Spleen (tissue), 7 donors: Measurements from ENCODE around the gene PRDM16.

Experiments
- CTCF ChIP-seq, 11 experiments: fragments of 200-600 bp in 7 of 11; fragments of 450-650 bp in 4 of 11; sonication (generic) in 4 of 11; IDR thresholded peaks in 8 of 11; conservative IDR thresholded peaks in 3 of 11; 1 replicate in 7 of 11; 2 replicates in 4 of 11; pipeline versions ENCODE4 v1.4.0 to v1.8.0; 2016 to 2021; ENCODE audit warnings: antibody characterized with exemption in 11 of 11, inconsistent platforms in 4 of 11, mild to moderate bottlenecking in 1 of 11
- POLR2A ChIP-seq, 3 donors: fragments of 450-650 bp; IDR thresholded peaks; one replicate each; pipeline ENCODE4 v1.5.1; 2017; ENCODE audit warnings: antibody characterized with exemption in 3 of 3, mild to moderate bottlenecking in 1 of 3
- POLR2AphosphoS5 ChIP-seq, 3 donors: sonication (generic); formaldehyde crosslinking; IDR thresholded peaks; one replicate each; pipeline ENCODE4 v1.5.1; 2017; ENCODE audit warnings: antibody characterized with exemption in 3 of 3
- donor health status: DM: no; HTN: no; CAD: no; lungs with moderate emphysema.
- donor health status: DM: no; HTN: no; CAD: no.
- donor health status: DM: no; HTN: no; CAD: no.

DNA sequence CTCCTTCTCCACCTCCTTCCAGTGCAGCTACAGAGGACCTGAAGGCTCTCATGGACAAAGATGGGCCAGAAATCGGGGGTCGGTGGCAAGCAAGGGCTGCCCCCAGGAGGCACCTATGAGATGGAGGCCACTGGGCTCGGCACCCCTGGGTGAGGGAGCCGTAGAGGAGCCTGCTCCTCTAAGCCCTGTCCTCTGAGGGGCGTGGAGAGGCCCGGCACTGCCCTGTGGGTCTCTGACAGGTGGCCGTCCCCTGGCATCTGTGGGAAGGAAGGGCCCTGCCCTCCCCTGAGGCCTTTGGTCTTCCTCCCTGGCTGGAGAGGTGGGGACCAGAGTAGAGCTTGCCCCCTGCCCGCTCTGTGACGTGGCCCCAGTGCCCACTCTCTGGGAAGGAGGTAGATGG is 30.9 kb downstream of the PRDM16 start:
- TF ChIP-seq CTCF (IDR thresholded peaks at IDR 0.05 in 8 of 11, conservative IDR thresholded peaks at IDR 0.05 in 3 of 11) = no peak
- no peak for TF ChIP-seq POLR2AphosphoS5 (IDR thresholded peaks at IDR 0.05)
- TF ChIP-seq POLR2A (IDR thresholded peaks at IDR 0.05) = no peak
